ENCODE measurements around the gene FAR2.

- no peak for TF ChIP-seq CTCF (IDR thresholded peaks at IDR 0.05)
- no peak for TF ChIP-seq POLR2A (IDR thresholded peaks at IDR 0.05)
Measured at GRCh38 chr12:29229158-29229505, 80.1 kb downstream of the FAR2 start.
